HepG2 (cell line): ENCODE measurements around the gene TTBK2.

Experiments
- CBX1 ChIP-seq: IDR thresholded peaks from one replicate; pipeline ENCODE4 v1.6.1; 2016; ENCODE audit warnings: antibody characterized with exemption, low read depth
- KLF16 ChIP-seq, 2 experiments: sonication (generic) in 1 of 2; formaldehyde crosslinking in 1 of 2; IDR thresholded peaks; 2 replicates each; pipeline versions ENCODE4 v1.6.1 to v1.8.0; 2016 to 2023; ENCODE audit warnings: missing genetic modification reagents in 2 of 2, missing compliant biosample characterization in 1 of 2
- NFIC ChIP-seq: IDR thresholded peaks from 2 replicates; pipeline ENCODE4 v1.6.1; 2012; ENCODE audit warnings: mild to moderate bottlenecking, low read length, inconsistent platforms
- PCBP2 ChIP-seq: fragments of 200-400 bp; formaldehyde crosslinking; optimal IDR thresholded peaks from 2 replicates; pipeline ENCODE3; 2018; ENCODE audit warnings: low read length, low read depth; ENCODE audit not compliant: poor library complexity, severe bottlenecking
- POLR2A ChIP-seq, 2 experiments: IDR thresholded peaks; 2 replicates each; pipeline ENCODE4 v1.6.1; 2011; ENCODE audit warnings: low read depth in 2 of 2, low read length in 2 of 2, mild to moderate bottlenecking in 1 of 2, moderate library complexity in 1 of 2; ENCODE audit not compliant: insufficient read depth in 1 of 2
- TAF15 ChIP-seq: fragments of 200-400 bp; formaldehyde crosslinking; IDR thresholded peaks from one replicate; pipeline ENCODE4 v1.6.1; 2018; ENCODE audit warnings: mild to moderate bottlenecking, low read depth, low read length; ENCODE audit not compliant: poor library complexity, severe bottlenecking
- ZNF274 ChIP-seq: sonication (generic); formaldehyde crosslinking; IDR thresholded peaks from 2 replicates; pipeline ENCODE4 v1.5.1; 2020; ENCODE audit warnings: mild to moderate bottlenecking, missing genetic modification reagents
- TF ChIP-seq, protein P1 (sequence below): conservative IDR thresholded peaks from 2 replicates; pipeline ENCODE4 v1.6.1; 2018; ENCODE audit warnings: missing genetic modification reagents

DNA sequence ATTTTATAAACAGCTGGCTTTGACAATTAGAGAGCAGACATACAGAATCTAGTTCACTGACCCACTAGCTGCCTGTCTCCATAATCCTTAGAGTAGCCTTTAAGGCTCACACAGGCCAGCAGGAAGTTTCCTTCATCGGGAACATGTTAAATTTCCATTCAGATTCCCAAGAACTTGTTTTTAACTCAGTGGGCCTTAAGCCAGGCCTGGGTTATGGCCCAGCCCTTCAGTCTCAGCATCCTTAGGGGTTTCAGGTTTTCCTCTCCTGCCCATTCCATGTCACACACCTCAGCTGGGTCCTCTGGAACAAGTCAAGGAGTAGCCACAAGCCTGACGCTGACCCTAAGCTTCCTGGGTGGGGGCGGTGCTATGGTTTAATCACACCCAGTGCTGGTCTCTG is 198.7 kb downstream of the TTBK2 start:
- TF ChIP-seq, protein P1, sequence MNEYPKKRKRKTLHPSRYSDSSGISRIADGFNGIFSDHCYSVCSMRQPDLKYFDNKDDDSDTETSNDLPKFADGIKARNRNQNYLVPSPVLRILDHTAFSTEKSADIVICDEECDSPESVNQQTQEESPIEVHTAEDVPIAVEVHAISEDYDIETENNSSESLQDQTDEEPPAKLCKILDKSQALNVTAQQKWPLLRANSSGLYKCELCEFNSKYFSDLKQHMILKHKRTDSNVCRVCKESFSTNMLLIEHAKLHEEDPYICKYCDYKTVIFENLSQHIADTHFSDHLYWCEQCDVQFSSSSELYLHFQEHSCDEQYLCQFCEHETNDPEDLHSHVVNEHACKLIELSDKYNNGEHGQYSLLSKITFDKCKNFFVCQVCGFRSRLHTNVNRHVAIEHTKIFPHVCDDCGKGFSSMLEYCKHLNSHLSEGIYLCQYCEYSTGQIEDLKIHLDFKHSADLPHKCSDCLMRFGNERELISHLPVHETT (CRISPR knock-in tag), result no peak
- no peak for TF ChIP-seq PCBP2
- no peak for TF ChIP-seq POLR2A (IDR thresholded peaks at IDR 0.05; ENCODE audit: insufficient read depth in 1 of 2, low read depth in 2 of 2, low read length in 2 of 2)
- no peak for TF ChIP-seq NFIC
- no peak for TF ChIP-seq KLF16 (CRISPR knock-in tag; IDR thresholded peaks at IDR 0.05)
- no peak for TF ChIP-seq CBX1
- no peak for TF ChIP-seq ZNF274 (CRISPR knock-in tag)
- no peak for TF ChIP-seq TAF15
